ENCODE results near the gene RPTOR.

Gene RPTOR

GRCh38 chr17:80676096-80676466 lies 131.4 kb downstream of the RPTOR start:
- no peak for TF ChIP-seq ZNF692 (tag by site-specific recombination; IDR thresholded peaks at IDR 0.05)
- TF ChIP-seq ZBTB48 (tag by site-specific recombination; IDR thresholded peaks at IDR 0.05) = no peak
- no peak for TF ChIP-seq ZNF239 (tag by site-specific recombination; IDR thresholded peaks at IDR 0.05)
- TF ChIP-seq ZNF2 (tag by site-specific recombination; IDR thresholded peaks at IDR 0.05) = no peak
- no peak for TF ChIP-seq ZNF670 (tag by site-specific recombination; IDR thresholded peaks at IDR 0.05; ENCODE audit: low read depth)
- TF ChIP-seq ZSCAN16 (tag by site-specific recombination; IDR thresholded peaks at IDR 0.05) = no peak
- TF ChIP-seq ZNF558 (tag by site-specific recombination; IDR thresholded peaks at IDR 0.05) = no peak
- no peak for TF ChIP-seq ZNF274 (IDR thresholded peaks at IDR 0.05; ENCODE audit: low read length)
- no peak for TF ChIP-seq ZNF274 (tag by site-specific recombination; IDR thresholded peaks at IDR 0.05; ENCODE audit: borderline replicate concordance)
- no peak for TF ChIP-seq KLF7 (tag by site-specific recombination; IDR thresholded peaks at IDR 0.05; ENCODE audit: borderline replicate concordance)
- no peak for TF ChIP-seq ZNF366 (tag by site-specific recombination; conservative IDR thresholded peaks at IDR 0.05)
- TF ChIP-seq IKZF3 (tag by site-specific recombination; IDR thresholded peaks at IDR 0.05) = no peak
- TF ChIP-seq ZNF610 (tag by site-specific recombination; IDR thresholded peaks at IDR 0.05; ENCODE audit: borderline replicate concordance) = no peak
- no peak for TF ChIP-seq ZNF423 (tag by site-specific recombination; IDR thresholded peaks at IDR 0.05)
- TF ChIP-seq, protein P1, sequence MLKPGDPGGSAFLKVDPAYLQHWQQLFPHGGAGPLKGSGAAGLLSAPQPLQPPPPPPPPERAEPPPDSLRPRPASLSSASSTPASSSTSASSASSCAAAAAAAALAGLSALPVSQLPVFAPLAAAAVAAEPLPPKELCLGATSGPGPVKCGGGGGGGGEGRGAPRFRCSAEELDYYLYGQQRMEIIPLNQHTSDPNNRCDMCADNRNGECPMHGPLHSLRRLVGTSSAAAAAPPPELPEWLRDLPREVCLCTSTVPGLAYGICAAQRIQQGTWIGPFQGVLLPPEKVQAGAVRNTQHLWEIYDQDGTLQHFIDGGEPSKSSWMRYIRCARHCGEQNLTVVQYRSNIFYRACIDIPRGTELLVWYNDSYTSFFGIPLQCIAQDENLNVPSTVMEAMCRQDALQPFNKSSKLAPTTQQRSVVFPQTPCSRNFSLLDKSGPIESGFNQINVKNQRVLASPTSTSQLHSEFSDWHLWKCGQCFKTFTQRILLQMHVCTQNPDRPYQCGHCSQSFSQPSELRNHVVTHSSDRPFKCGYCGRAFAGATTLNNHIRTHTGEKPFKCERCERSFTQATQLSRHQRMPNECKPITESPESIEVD (tag by site-specific recombination; IDR thresholded peaks at IDR 0.05) = no peak
- no peak for TF ChIP-seq SP3 (tag by site-specific recombination; IDR thresholded peaks at IDR 0.05)
- no peak for TF ChIP-seq PBX3 (CRISPR knock-in tag; IDR thresholded peaks at IDR 0.05)
- TF ChIP-seq ZNF133 (tag by site-specific recombination; IDR thresholded peaks at IDR 0.05) = no peak
- TF ChIP-seq ZNF112 (tag by site-specific recombination; IDR thresholded peaks at IDR 0.05) = no peak
- TF ChIP-seq ZNF18 (tag by site-specific recombination; IDR thresholded peaks at IDR 0.05) = no peak
- TF ChIP-seq ZNF24 (tag by site-specific recombination; IDR thresholded peaks at IDR 0.05) = no peak
- H3K4me1 ChIP-seq (ENCODE audit: control insufficient read depth, insufficient read depth, low read length) = peaks cover 17% of the 10 kb centered on the region
- POLR2A ChIA-PET = no interaction called here
- H3K27ac ChIP-seq (ENCODE audit: extremely low read depth, low read depth, low read length) = no peak overlapping the region
- H3K4me3 ChIP-seq (ENCODE audit: low read depth, low read length) = no peak overlapping the region
- H3K9me3 ChIP-seq (ENCODE audit: control insufficient read depth, insufficient read depth, low read depth, low read length) = no peaks in the 10 kb centered on the region; the same call in 1 of the 2 replicates
- CTCF ChIA-PET = interaction anchor here (0.9 to 1.0 kb wide), 2 partner anchors 100 to 203 kb away, joined by 4 read pairs; no protein-coding TSS in a partner anchor
- no peaks in the 10 kb centered on the region for H3K36me3 ChIP-seq (ENCODE audit: control insufficient read depth in 2 of 2, insufficient read depth in 1 of 2, low read length in 2 of 2)

- H3K9me3 ChIP-seq (ENCODE audit: control insufficient read depth, insufficient read depth, low read depth, low read length) = no peaks in the 10 kb centered on the region; the same call in 1 of the 2 replicates
- no peaks in the 10 kb centered on the region for H3K36me3 ChIP-seq (ENCODE audit: control insufficient read depth in 2 of 2, insufficient read depth in 1 of 2, low read length in 2 of 2)
- ChIA-PET CTCF (interaction anchor here (0.9 to 1.1 kb wide), 3 partner anchors 27 to 204 kb away, joined by 4 to 5 read pairs (median 4); no protein-coding TSS in a partner anchor), POLR2A (no interaction called here)
- H3K27ac ChIP-seq (ENCODE audit: extremely low read depth, low read depth, low read length) = no peak overlapping the region
- peaks cover 17% of the 10 kb centered on the region for H3K4me1 ChIP-seq (ENCODE audit: control insufficient read depth, insufficient read depth, low read length)
- H3K4me3 ChIP-seq (ENCODE audit: low read depth, low read length) = no peak overlapping the region
- TF ChIP-seq ZNF366 (tag by site-specific recombination; conservative IDR thresholded peaks at IDR 0.05) = no peak
- no peak for TF ChIP-seq ZFHX2 (tag by site-specific recombination; conservative IDR thresholded peaks at IDR 0.05)
- TF ChIP-seq ZNF16 (tag by site-specific recombination; IDR thresholded peaks at IDR 0.05; ENCODE audit: low read depth) = no peak
- no peak for TF ChIP-seq ZNF555 (tag by site-specific recombination; conservative IDR thresholded peaks at IDR 0.05)
- no peak for TF ChIP-seq HOXD13 (CRISPR knock-in tag; IDR thresholded peaks at IDR 0.05; ENCODE audit: borderline replicate concordance)
- TF ChIP-seq, protein P2, sequence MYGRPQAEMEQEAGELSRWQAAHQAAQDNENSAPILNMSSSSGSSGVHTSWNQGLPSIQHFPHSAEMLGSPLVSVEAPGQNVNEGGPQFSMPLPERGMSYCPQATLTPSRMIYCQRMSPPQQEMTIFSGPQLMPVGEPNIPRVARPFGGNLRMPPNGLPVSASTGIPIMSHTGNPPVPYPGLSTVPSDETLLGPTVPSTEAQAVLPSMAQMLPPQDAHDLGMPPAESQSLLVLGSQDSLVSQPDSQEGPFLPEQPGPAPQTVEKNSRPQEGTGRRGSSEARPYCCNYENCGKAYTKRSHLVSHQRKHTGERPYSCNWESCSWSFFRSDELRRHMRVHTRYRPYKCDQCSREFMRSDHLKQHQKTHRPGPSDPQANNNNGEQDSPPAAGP (tag by site-specific recombination; IDR thresholded peaks at IDR 0.05) = no peak
- no peak for TF ChIP-seq ZNF654 (tag by site-specific recombination; IDR thresholded peaks at IDR 0.05; ENCODE audit: low read depth)
- TF ChIP-seq ZNF530 (tag by site-specific recombination; IDR thresholded peaks at IDR 0.05; ENCODE audit: low read depth) = no peak
- TF ChIP-seq ZNF223 (tag by site-specific recombination; IDR thresholded peaks at IDR 0.05) = no peak
- no peak for TF ChIP-seq KLF16 (tag by site-specific recombination; IDR thresholded peaks at IDR 0.05)
Measured at GRCh38 chr17:80676564-80676963, 131.9 kb downstream of the RPTOR start.
